Stimulated activated CD4-positive, alpha-beta T cell treated with anti-CD3 and anti-CD28 coated beads, Interleukin-4, amount 100 ng/mL, for 1 hour (primary cell): ENCODE data around the gene IRX4.

Experiments used
- DNase-seq: peaks from one replicate; pipeline ENCODE4 v3.0.0-alpha.2; 2020

IRX4 gene

GRCh38 chr5:1882337-1883119 lies at the start of gene IRX4:
IRX4 (minus strand) TSS chr5:1882925; CDS start chr5:1882647, 278 bp downstream.
- DNase-seq, result no peak

- DNase-seq, result no peak
Observed at GRCh38 chr5:1931604-1932231, 49.0 kb upstream of the IRX4 start.

GRCh38 chr5:1930880-1931603 lies 48.3 kb upstream of the IRX4 start:
- DNase-seq, result no peak

GRCh38 chr5:1930501-1930879 lies 47.8 kb upstream of the IRX4 start:
- DNase-seq, result no peak

GRCh38 chr5:1929108-1929991 lies 46.6 kb upstream of the IRX4 start:
- DNase-seq, result no peak

GRCh38 chr5:1926471-1927341 lies 44.0 kb upstream of the IRX4 start:
- no peak for DNase-seq

GRCh38 chr5:1926071-1926440 lies 43.3 kb upstream of the IRX4 start:
- no peak for DNase-seq

- no peak for DNase-seq
Observed at GRCh38 chr5:1925111-1926070, 42.7 kb upstream of the IRX4 start.

- no peak for DNase-seq
Observed at GRCh38 chr5:1923766-1924165, 41.0 kb upstream of the IRX4 start.

- DNase-seq, result no peak
Observed at GRCh38 chr5:1923341-1923740, 40.6 kb upstream of the IRX4 start.

GRCh38 chr5:1921711-1922110 lies 39.0 kb upstream of the IRX4 start:
- DNase-seq, result no peak

- DNase-seq, result no peak
Observed at GRCh38 chr5:1919750-1920149, 37.0 kb upstream of the IRX4 start.

- DNase-seq, result no peak
Observed at GRCh38 chr5:1919209-1919566, 36.5 kb upstream of the IRX4 start.

- DNase-seq, result no peak
Observed at GRCh38 chr5:1918488-1919208, 35.9 kb upstream of the IRX4 start.

- no peak for DNase-seq
Observed at GRCh38 chr5:1917830-1918487, 35.2 kb upstream of the IRX4 start.

- DNase-seq, result no peak
Observed at GRCh38 chr5:1916041-1917001, 33.6 kb upstream of the IRX4 start.

- no peak for DNase-seq
Observed at GRCh38 chr5:1915316-1915715, 32.6 kb upstream of the IRX4 start.

- DNase-seq, result no peak
Observed at GRCh38 chr5:1914471-1914870, 31.7 kb upstream of the IRX4 start.
